Measurements from ENCODE around the gene ACER3.
"Not testable (repeated sequence)": the region's sequence is repeated elsewhere in the genome, so short reads cannot be mapped to it uniquely, and the experiment has no call there.

ACER3 gene

GRCh38 chr11:76825726-76826396 is 34.9 kb upstream of the ACER3 start:
- Histone ChIP-seq H3K36me3 (ENCODE audit: control insufficient read depth, insufficient read depth, low read length) (no peaks in the 10 kb centered on the region), H3K27me3 (ENCODE audit: control insufficient read depth, insufficient read depth, low read length) (no peaks in the 10 kb centered on the region), H3K4me3 (ENCODE audit: low read depth, low read length) (no peak overlapping the region), H3K4me1 (ENCODE audit: control insufficient read depth, insufficient read depth, low read length) (peaks cover 11% of the 10 kb centered on the region), H3K9ac (ENCODE audit: low read depth, low read length) (no peak overlapping the region), H3K9me3 (ENCODE audit: control insufficient read depth, insufficient read depth, low read length) (no peaks in the 10 kb centered on the region)

GRCh38 chr11:76826508-76826907 is 34.2 kb upstream of the ACER3 start:
- H3K27me3 ChIP-seq (ENCODE audit: control insufficient read depth, insufficient read depth, low read length); H3K9me3 ChIP-seq (ENCODE audit: control insufficient read depth, insufficient read depth, low read length): not testable (repeated sequence)
- peaks cover 11% of the 10 kb centered on the region for H3K4me1 ChIP-seq (ENCODE audit: control insufficient read depth, insufficient read depth, low read length)

GRCh38 chr11:76827005-76827404 is 33.7 kb upstream of the ACER3 start:
- H3K9ac ChIP-seq (ENCODE audit: low read depth, low read length); H3K4me3 ChIP-seq (ENCODE audit: low read depth, low read length); H3K36me3 ChIP-seq (ENCODE audit: control insufficient read depth, insufficient read depth, low read length); H3K9me3 ChIP-seq (ENCODE audit: control insufficient read depth, insufficient read depth, low read length); H3K27me3 ChIP-seq (ENCODE audit: control insufficient read depth, insufficient read depth, low read length): not testable (repeated sequence)
- H3K4me1 ChIP-seq (ENCODE audit: control insufficient read depth, insufficient read depth, low read length) = peaks cover 11% of the 10 kb centered on the region

More at GRCh38 chr11:76826508-76826907, 34.2 kb upstream of the ACER3 start:
- H3K4me3 ChIP-seq (ENCODE audit: low read depth, low read length); H3K9ac ChIP-seq (ENCODE audit: low read depth, low read length); H3K36me3 ChIP-seq (ENCODE audit: control insufficient read depth, insufficient read depth, low read length): not testable (repeated sequence)

- Histone ChIP-seq H3K4me1 (ENCODE audit: control insufficient read depth, insufficient read depth, low read length) (no peaks in the 10 kb centered on the region), H3K4me3 (ENCODE audit: low read depth, low read length) (no peak overlapping the region), H3K27me3 (ENCODE audit: control insufficient read depth, insufficient read depth, low read length) (no peaks in the 10 kb centered on the region), H3K36me3 (ENCODE audit: control insufficient read depth, insufficient read depth, low read length) (no peaks in the 10 kb centered on the region), H3K9ac (ENCODE audit: low read depth, low read length) (no peak overlapping the region), H3K9me3 (ENCODE audit: control insufficient read depth, insufficient read depth, low read length) (no peaks in the 10 kb centered on the region)
Measured at GRCh38 chr11:76830639-76831327, 29.9 kb upstream of the ACER3 start.

- no peaks in the 10 kb centered on the region for H3K27me3 ChIP-seq (ENCODE audit: control insufficient read depth, insufficient read depth, low read length)
- no peaks in the 10 kb centered on the region for H3K9me3 ChIP-seq (ENCODE audit: control insufficient read depth, insufficient read depth, low read length)
- H3K9ac ChIP-seq (ENCODE audit: low read depth, low read length) = no peak overlapping the region
- H3K36me3 ChIP-seq (ENCODE audit: control insufficient read depth, insufficient read depth, low read length) = no peaks in the 10 kb centered on the region
- H3K4me3 ChIP-seq (ENCODE audit: low read depth, low read length) = no peak overlapping the region
- H3K4me1 ChIP-seq (ENCODE audit: control insufficient read depth, insufficient read depth, low read length) = no peaks in the 10 kb centered on the region
Measured at GRCh38 chr11:76831686-76832310, 28.9 kb upstream of the ACER3 start.

GRCh38 chr11:76832361-76832760 is 28.4 kb upstream of the ACER3 start:
- Histone ChIP-seq H3K9me3 (ENCODE audit: control insufficient read depth, insufficient read depth, low read length) (no peaks in the 10 kb centered on the region), H3K36me3 (ENCODE audit: control insufficient read depth, insufficient read depth, low read length) (no peaks in the 10 kb centered on the region), H3K4me3 (ENCODE audit: low read depth, low read length) (no peak overlapping the region), H3K4me1 (ENCODE audit: control insufficient read depth, insufficient read depth, low read length) (no peaks in the 10 kb centered on the region), H3K9ac (ENCODE audit: low read depth, low read length) (no peak overlapping the region), H3K27me3 (ENCODE audit: control insufficient read depth, insufficient read depth, low read length) (no peaks in the 10 kb centered on the region)

- Histone ChIP-seq H3K36me3 (ENCODE audit: control insufficient read depth, insufficient read depth, low read length) (no peaks in the 10 kb centered on the region), H3K9ac (ENCODE audit: low read depth, low read length) (no peak overlapping the region), H3K9me3 (ENCODE audit: control insufficient read depth, insufficient read depth, low read length) (no peaks in the 10 kb centered on the region)
Measured at GRCh38 chr11:76834151-76834550, 26.6 kb upstream of the ACER3 start.

GRCh38 chr11:76835036-76835435 is 25.7 kb upstream of the ACER3 start:
- Histone ChIP-seq H3K9ac (ENCODE audit: low read depth, low read length) (no peak overlapping the region), H3K27me3 (ENCODE audit: control insufficient read depth, insufficient read depth, low read length) (no peaks in the 10 kb centered on the region), H3K4me3 (ENCODE audit: low read depth, low read length) (no peak overlapping the region), H3K4me1 (ENCODE audit: control insufficient read depth, insufficient read depth, low read length) (no peaks in the 10 kb centered on the region), H3K36me3 (ENCODE audit: control insufficient read depth, insufficient read depth, low read length) (no peaks in the 10 kb centered on the region), H3K9me3 (ENCODE audit: control insufficient read depth, insufficient read depth, low read length) (no peaks in the 10 kb centered on the region)

More at GRCh38 chr11:76834151-76834550, 26.6 kb upstream of the ACER3 start:
- H3K4me3 ChIP-seq (ENCODE audit: low read depth, low read length) = no peak overlapping the region
- no peaks in the 10 kb centered on the region for H3K27me3 ChIP-seq (ENCODE audit: control insufficient read depth, insufficient read depth, low read length)
- no peaks in the 10 kb centered on the region for H3K4me1 ChIP-seq (ENCODE audit: control insufficient read depth, insufficient read depth, low read length)

GRCh38 chr11:76835928-76836612 is 24.6 kb upstream of the ACER3 start:
- Histone ChIP-seq H3K9ac (ENCODE audit: low read depth, low read length) (no peak overlapping the region), H3K36me3 (ENCODE audit: control insufficient read depth, insufficient read depth, low read length) (no peaks in the 10 kb centered on the region), H3K9me3 (ENCODE audit: control insufficient read depth, insufficient read depth, low read length) (no peaks in the 10 kb centered on the region), H3K4me3 (ENCODE audit: low read depth, low read length) (no peak overlapping the region), H3K27me3 (ENCODE audit: control insufficient read depth, insufficient read depth, low read length) (no peaks in the 10 kb centered on the region), H3K4me1 (ENCODE audit: control insufficient read depth, insufficient read depth, low read length) (no peaks in the 10 kb centered on the region)

- Histone ChIP-seq H3K9ac (ENCODE audit: low read depth, low read length) (no peak overlapping the region), H3K9me3 (ENCODE audit: control insufficient read depth, insufficient read depth, low read length) (no peaks in the 10 kb centered on the region), H3K4me3 (ENCODE audit: low read depth, low read length) (no peak overlapping the region), H3K36me3 (ENCODE audit: control insufficient read depth, insufficient read depth, low read length) (no peaks in the 10 kb centered on the region), H3K4me1 (ENCODE audit: control insufficient read depth, insufficient read depth, low read length) (peaks cover 2% of the 10 kb centered on the region), H3K27me3 (ENCODE audit: control insufficient read depth, insufficient read depth, low read length) (no peaks in the 10 kb centered on the region)
Measured at GRCh38 chr11:76836613-76837291, 24.0 kb upstream of the ACER3 start.
